CD14-positive monocyte (primary cell): ENCODE measurements around the gene C16orf95. TPM values are rescaled to one million over a fixed set of nuclear protein-coding genes. Genes with fewer than 3 reads are reported as not detected.

Source experiments
- DNase-seq, 3 donors: peaks; one replicate each; pipeline ENCODE4 v3.0.0-alpha.2; 2011 to 2022
- H2AFZ ChIP-seq: 2 replicates; pipeline ENCODE4 v1.6.0; 2012; ENCODE audit warnings: mild to moderate bottlenecking, low read depth, low read length, inconsistent platforms; ENCODE audit not compliant: insufficient read depth, poor library complexity, severe bottlenecking
- H3K27ac ChIP-seq, 2 donors: 1 replicate in 1 of 2; 2 replicates in 1 of 2; pipeline ENCODE4 v1.5.1; 2012 to 2013; ENCODE audit warnings: low read length in 2 of 2, control low read depth in 1 of 2, inconsistent platforms in 1 of 2, low read depth in 1 of 2, mild to moderate bottlenecking in 1 of 2
- H3K27me3 ChIP-seq, 2 donors: one replicate each; pipeline versions ENCODE4 v1.6.0 to v1.6.1; 2011 to 2013; ENCODE audit warnings: low read length in 2 of 2; ENCODE audit not compliant: control insufficient read depth in 2 of 2, insufficient read depth in 2 of 2
- H3K36me3 ChIP-seq, 2 donors: replicated peaks in 1 of 2; 1 replicate in 1 of 2; 2 replicates in 1 of 2; pipeline versions ENCODE4 v1.5.1 to v1.6.1; 2012 to 2013; ENCODE audit warnings: low read length in 2 of 2, control low read depth in 1 of 2, inconsistent platforms in 1 of 2, mild to moderate bottlenecking in 1 of 2; ENCODE audit not compliant: insufficient read depth in 2 of 2, control insufficient read depth in 1 of 2
- H3K4me1 ChIP-seq, 2 donors: 1 replicate in 1 of 2; 2 replicates in 1 of 2; pipeline versions ENCODE4 v1.5.1 to v1.6.1; 2012 to 2013; ENCODE audit warnings: low read length in 2 of 2, control low read depth in 1 of 2, inconsistent platforms in 1 of 2, mild to moderate bottlenecking in 1 of 2, moderate library complexity in 1 of 2; ENCODE audit not compliant: insufficient read depth in 2 of 2, control insufficient read depth in 1 of 2
- H3K4me2 ChIP-seq: replicated peaks from 2 replicates; pipeline ENCODE3; 2012; ENCODE audit warnings: low read length, moderate library complexity, mild to moderate bottlenecking; ENCODE audit not compliant: poor library complexity, severe bottlenecking; ENCODE audit errors: extremely low read depth
- H3K4me3 ChIP-seq, 3 experiments: fragments of 200-600 bp in 1 of 3; sonication (generic) in 1 of 3; replicated peaks in 1 of 3; 1 replicate in 2 of 3; 2 replicates in 1 of 3; pipeline ENCODE4 v1.5.1; 2011 to 2013; ENCODE audit warnings: low read length in 3 of 3, mild to moderate bottlenecking in 3 of 3, control low read depth in 2 of 3, low read depth in 2 of 3, inconsistent platforms in 1 of 3, moderate library complexity in 1 of 3
- H3K79me2 ChIP-seq: 2 replicates; pipeline ENCODE4 v1.6.0; 2012; ENCODE audit warnings: mild to moderate bottlenecking, control low read depth, inconsistent platforms, low read length, moderate library complexity; ENCODE audit not compliant: insufficient read depth
- H3K9ac ChIP-seq: 2 replicates; pipeline ENCODE4 v1.6.0; 2017; ENCODE audit warnings: low read length, mild to moderate bottlenecking; ENCODE audit not compliant: insufficient read depth, poor library complexity, severe bottlenecking
- H3K9me3 ChIP-seq, 2 donors: replicated peaks in 1 of 2; 1 replicate in 1 of 2; 2 replicates in 1 of 2; pipeline versions ENCODE4 v1.5.1 to v1.6.1; 2012 to 2013; ENCODE audit warnings: low read length in 2 of 2, control low read depth in 1 of 2; ENCODE audit not compliant: control insufficient read depth in 1 of 2, insufficient read depth in 1 of 2
- H4K20me1 ChIP-seq: 2 replicates; pipeline ENCODE4 v1.6.0; 2012; ENCODE audit warnings: mild to moderate bottlenecking, low read length, control low read depth, moderate library complexity; ENCODE audit not compliant: insufficient read depth
- H3K27ac Mint-ChIP-seq, 7 donors: one replicate each; pipeline ENCODE4 v1.8.0; 2020; ENCODE audit warnings: mild to moderate bottlenecking in 7 of 7, mixed read lengths in 7 of 7, moderate library complexity in 6 of 7, inconsistent platforms in 2 of 7
- H3K27me3 Mint-ChIP-seq, 3 donors: one replicate each; pipeline ENCODE4 v1.8.0; 2021 to 2022; ENCODE audit warnings: low read depth in 3 of 3, mild to moderate bottlenecking in 3 of 3, mixed read lengths in 3 of 3, moderate library complexity in 3 of 3, inconsistent platforms in 1 of 3
- H3K36me3 Mint-ChIP-seq, 2 donors: one replicate each; pipeline ENCODE4 v1.8.0; 2020; ENCODE audit warnings: mixed read lengths in 2 of 2, inconsistent platforms in 1 of 2, mild to moderate bottlenecking in 1 of 2
- H3K4me1 Mint-ChIP-seq: one replicate; pipeline ENCODE4 v1.8.0; 2020; ENCODE audit warnings: mild to moderate bottlenecking, mixed read lengths
- H3K4me3 Mint-ChIP-seq, 2 donors: one replicate each; pipeline ENCODE4 v1.8.0; 2020; ENCODE audit warnings: mild to moderate bottlenecking in 2 of 2, mixed read lengths in 2 of 2, moderate library complexity in 1 of 2
- H3K9me3 Mint-ChIP-seq, 7 donors: one replicate each; pipeline ENCODE4 v1.8.0; 2020 to 2022; ENCODE audit warnings: mixed read lengths in 7 of 7, mild to moderate bottlenecking in 6 of 7, moderate library complexity in 6 of 7, inconsistent platforms in 2 of 7
- CTCF ChIP-seq: fragments of 200-600 bp; IDR thresholded peaks from one replicate; pipeline ENCODE4 v1.8.0; 2022; ENCODE audit warnings: antibody characterized with exemption, mild to moderate bottlenecking
- WGBS: methylation state at CpG from one replicate; pipeline ENCODE4 v1.1.5; 2013; ENCODE audit warnings: missing lambda C conversion rate; ENCODE audit not compliant: insufficient coverage; 5-methylcytosine and 5-hydroxymethylcytosine counted together
- intact Hi-C, 2 donors: fragments of 100-400 bp; cut with micrococcal nuclease; formaldehyde crosslinking; loops; one replicate each; pipeline versions ENCODE4 v1.15.0 to v1.15.1; 2023
- polyA plus RNA-seq, 3 donors: library from polyadenylated mRNA; depleted of rRNA in 1 of 3; unstranded in 2 of 3; stranded (reverse) in 1 of 3; fragments of 300-500 nt in 2 of 3; fragments of >200 nt in 1 of 3; fragmentation: Illumina TruSeq in 2 of 3; gene quantifications; 1 replicate in 2 of 3; 2 replicates in 1 of 3; pipeline ENCODE4 v1.2.3, GENCODE V29; 2012 to 2021

C16orf95 gene
- polyA plus RNA-seq, 3 donors, result 0.89 to 1.9 (median 1.7) TPM

- peaks cover 0 to 17% of the 10 kb centered on the region in 2 donors for H3K27me3 ChIP-seq
- H3K36me3 ChIP-seq, result peaks cover 4 to 17% of the 10 kb centered on the region in 2 donors
- Mint-ChIP-seq H3K9me3 (peaks cover 0 to 10% (median 0%) of the 10 kb centered on the region in 7 donors), H3K36me3 (peaks cover 51 to 55% of the 10 kb centered on the region in 2 donors), H3K27me3 (peaks cover 20 to 49% (median 42%) of the 10 kb centered on the region in 3 donors), H3K4me3 (peak overlapping the region in 1 of 2 donors; percentile 33), H3K4me1 (no peaks in the 10 kb centered on the region), H3K27ac (no peak overlapping the region)
- no peaks in the 10 kb centered on the region for H3K9me3 ChIP-seq
- DNase-seq, result no peak
- H2AFZ ChIP-seq, result no peak overlapping the region
- no peak overlapping the region for H3K4me3 ChIP-seq
- no peak overlapping the region for H3K27ac ChIP-seq
- H3K4me1 ChIP-seq, result no peaks in the 10 kb centered on the region
- TF ChIP-seq CTCF, result no peak
- no peak overlapping the region for H3K9ac ChIP-seq
- peaks cover 16% of the 10 kb centered on the region for H4K20me1 ChIP-seq
- 98% methylated on average over 17 of the region's 17 CpGs for WGBS
- no peak overlapping the region for H3K4me2 ChIP-seq
- intact Hi-C loops, result no loop called here
- H3K79me2 ChIP-seq, result no peaks in the 10 kb centered on the region
Measured at GRCh38 chr16:87358250-87358649, 41.1 kb upstream of the C16orf95 start.

- 96% methylated on average over 7 of the region's 8 CpGs for WGBS
- Histone ChIP-seq H3K9me3 (no peaks in the 10 kb centered on the region), H2AFZ (no peak overlapping the region), H3K27ac (no peak overlapping the region), H3K4me3 (no peak overlapping the region), H3K4me1 (no peaks in the 10 kb centered on the region), H3K9ac (no peak overlapping the region), H3K79me2 (no peaks in the 10 kb centered on the region), H3K36me3 (peaks cover 4 to 17% of the 10 kb centered on the region in 2 donors), H3K4me2 (no peak overlapping the region), H3K27me3 (peaks cover 0 to 9% of the 10 kb centered on the region in 2 donors), H4K20me1 (peaks cover 15% of the 10 kb centered on the region)
- Mint-ChIP-seq H3K4me3 (no peak overlapping the region), H3K4me1 (no peaks in the 10 kb centered on the region), H3K9me3 (peaks cover 0 to 6% (median 0%) of the 10 kb centered on the region in 7 donors), H3K27ac (no peak overlapping the region), H3K36me3 (peaks cover 39 to 45% of the 10 kb centered on the region in 2 donors), H3K27me3 (peaks cover 9 to 35% (median 28%) of the 10 kb centered on the region in 3 donors)
- DNase-seq, result no peak
- intact Hi-C loops, result no loop called here
- no peak for TF ChIP-seq CTCF
Measured at GRCh38 chr16:87356491-87356853, 39.3 kb upstream of the C16orf95 start.
